ENCODE results near the gene NR1H4.
"Not testable (repeated sequence)": the region's sequence is repeated elsewhere in the genome, so short reads cannot be mapped to it uniquely, and the experiment has no call there.

The NR1H4 gene

GRCh38 chr12:100573292-100574186, 99.9 kb downstream of the NR1H4 start, which contains the start of gene GAS2L3:
Gene GAS2L3, plus strand, starts transcription at chr12:100573684. Its CDS starts 21,221 bp downstream, at chr12:100594905.
- DNase-seq = peak; percentile 68

GRCh38 chr12:100574187-100575074, 100.8 kb downstream of the NR1H4 start:
- peak; percentile 13 for DNase-seq

- no peak for DNase-seq
Measured at GRCh38 chr12:100576331-100577036, 102.8 kb downstream of the NR1H4 start.

- no peak for DNase-seq
Measured at GRCh38 chr12:100578923-100579322, 105.3 kb downstream of the NR1H4 start.

GRCh38 chr12:100579844-100580243, 106.2 kb downstream of the NR1H4 start:
- DNase-seq = no peak

- DNase-seq = no peak
Measured at GRCh38 chr12:100584256-100584655, 110.6 kb downstream of the NR1H4 start.

- no peak for DNase-seq
Measured at GRCh38 chr12:100591979-100592378, 118.3 kb downstream of the NR1H4 start.

- no peak for DNase-seq
Measured at GRCh38 chr12:100593490-100593889, 119.8 kb downstream of the NR1H4 start.

GRCh38 chr12:100601626-100602025, 128.0 kb downstream of the NR1H4 start:
- no peak for DNase-seq

GRCh38 chr12:100602997-100603396, 129.3 kb downstream of the NR1H4 start:
- not testable (repeated sequence) for DNase-seq

GRCh38 chr12:100608776-100609175, 135.1 kb downstream of the NR1H4 start:
- no peak for DNase-seq

- no peak for DNase-seq
Measured at GRCh38 chr12:100610666-100611430, 137.2 kb downstream of the NR1H4 start.

- peak; percentile 9 for DNase-seq
Measured at GRCh38 chr12:100612606-100613005, 138.9 kb downstream of the NR1H4 start.

All from DMS79 (cell line).